ENCODE results near the gene DNPEP.

Gene DNPEP

DNA sequence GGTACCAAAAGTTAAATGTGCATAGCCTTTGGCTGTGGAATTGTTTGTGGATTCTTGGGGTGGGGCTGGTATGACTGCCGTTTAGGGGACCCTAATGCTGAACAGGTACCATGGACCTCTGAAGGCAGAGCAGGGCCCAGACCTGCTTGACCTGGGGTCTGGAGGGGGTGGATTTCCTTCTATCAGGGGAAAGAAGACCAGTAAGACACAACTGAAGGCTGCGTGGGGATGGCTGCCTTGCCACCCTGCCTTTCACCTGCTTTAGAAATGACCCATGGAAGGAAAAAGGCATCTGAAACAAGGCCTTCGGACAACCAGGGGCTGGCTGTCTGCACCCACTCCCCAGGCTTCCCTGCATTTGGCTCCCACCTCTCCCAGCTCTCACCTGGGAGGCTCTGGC, 37.5 kb downstream of the DNPEP start (continued):
- no peak for TF ChIP-seq ZBTB48 (tag by site-specific recombination; IDR thresholded peaks at IDR 0.05)
- no peak for TF ChIP-seq WT1 (tag by site-specific recombination; IDR thresholded peaks at IDR 0.05)
- TF ChIP-seq GFI1B (tag by site-specific recombination; IDR thresholded peaks at IDR 0.05), result no peak
- no peak for TF ChIP-seq ZSCAN4 (tag by site-specific recombination; IDR thresholded peaks at IDR 0.05)
- no peak for TF ChIP-seq RBAK (tag by site-specific recombination; IDR thresholded peaks at IDR 0.05)
- no peak for TF ChIP-seq BCL11B (tag by site-specific recombination; IDR thresholded peaks at IDR 0.05; ENCODE audit: low read depth)

GRCh38 chr2:219344751-219345430, 42.8 kb downstream of the DNPEP start:
- no peak overlapping the region for H3K27ac ChIP-seq (ENCODE audit: extremely low read depth, low read depth, low read length)
- ChIA-PET CTCF (interaction anchor here (0.6 to 1.6 kb wide), 10 partner anchors 33 to 505 kb away, joined by 3 to 5 read pairs (median 4); no protein-coding TSS in a partner anchor), POLR2A (no interaction called here)
- H3K4me1 ChIP-seq (ENCODE audit: control insufficient read depth, insufficient read depth, low read length), result no peaks in the 10 kb centered on the region
- no peaks in the 10 kb centered on the region for H3K36me3 ChIP-seq (ENCODE audit: control insufficient read depth in 2 of 2, insufficient read depth in 1 of 2, low read length in 2 of 2)
- no peak overlapping the region for H3K4me3 ChIP-seq (ENCODE audit: low read depth, low read length)
- no peaks in the 10 kb centered on the region for H3K9me3 ChIP-seq (ENCODE audit: control insufficient read depth, insufficient read depth, low read depth, low read length)
- TF ChIP-seq MYNN (tag by site-specific recombination; IDR thresholded peaks at IDR 0.05; ENCODE audit: borderline replicate concordance), result no peak
- TF ChIP-seq ZNF214 (tag by site-specific recombination; IDR thresholded peaks at IDR 0.05; ENCODE audit: borderline replicate concordance), result no peak
- TF ChIP-seq, protein P1, sequence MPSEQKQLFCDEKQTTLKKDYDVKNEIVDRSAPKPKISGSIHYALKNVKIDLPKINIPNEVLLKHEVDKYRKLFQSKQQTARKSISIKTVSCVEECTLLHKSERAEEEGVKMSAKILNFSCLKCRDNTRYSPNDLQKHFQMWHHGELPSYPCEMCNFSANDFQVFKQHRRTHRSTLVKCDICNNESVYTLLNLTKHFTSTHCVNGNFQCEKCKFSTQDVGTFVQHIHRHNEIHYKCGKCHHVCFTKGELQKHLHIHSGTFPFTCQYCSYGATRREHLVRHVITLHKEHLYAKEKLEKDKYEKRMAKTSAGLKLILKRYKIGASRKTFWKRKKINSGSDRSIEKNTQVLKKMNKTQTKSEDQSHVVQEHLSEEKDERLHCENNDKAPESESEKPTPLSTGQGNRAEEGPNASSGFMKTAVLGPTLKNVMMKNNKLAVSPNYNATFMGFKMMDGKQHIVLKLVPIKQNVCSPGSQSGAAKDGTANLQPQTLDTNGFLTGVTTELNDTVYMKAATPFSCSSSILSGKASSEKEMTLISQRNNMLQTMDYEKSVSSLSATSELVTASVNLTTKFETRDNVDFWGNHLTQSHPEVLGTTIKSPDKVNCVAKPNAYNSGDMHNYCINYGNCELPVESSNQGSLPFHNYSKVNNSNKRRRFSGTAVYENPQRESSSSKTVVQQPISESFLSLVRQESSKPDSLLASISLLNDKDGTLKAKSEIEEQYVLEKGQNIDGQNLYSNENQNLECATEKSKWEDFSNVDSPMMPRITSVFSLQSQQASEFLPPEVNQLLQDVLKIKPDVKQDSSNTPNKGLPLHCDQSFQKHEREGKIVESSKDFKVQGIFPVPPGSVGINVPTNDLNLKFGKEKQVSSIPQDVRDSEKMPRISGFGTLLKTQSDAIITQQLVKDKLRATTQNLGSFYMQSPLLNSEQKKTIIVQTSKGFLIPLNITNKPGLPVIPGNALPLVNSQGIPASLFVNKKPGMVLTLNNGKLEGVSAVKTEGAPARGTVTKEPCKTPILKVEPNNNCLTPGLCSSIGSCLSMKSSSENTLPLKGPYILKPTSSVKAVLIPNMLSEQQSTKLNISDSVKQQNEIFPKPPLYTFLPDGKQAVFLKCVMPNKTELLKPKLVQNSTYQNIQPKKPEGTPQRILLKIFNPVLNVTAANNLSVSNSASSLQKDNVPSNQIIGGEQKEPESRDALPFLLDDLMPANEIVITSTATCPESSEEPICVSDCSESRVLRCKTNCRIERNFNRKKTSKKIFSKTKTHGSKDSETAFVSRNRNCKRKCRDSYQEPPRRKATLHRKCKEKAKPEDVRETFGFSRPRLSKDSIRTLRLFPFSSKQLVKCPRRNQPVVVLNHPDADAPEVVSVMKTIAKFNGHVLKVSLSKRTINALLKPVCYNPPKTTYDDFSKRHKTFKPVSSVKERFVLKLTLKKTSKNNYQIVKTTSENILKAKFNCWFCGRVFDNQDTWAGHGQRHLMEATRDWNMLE (tag by site-specific recombination; conservative IDR thresholded peaks at IDR 0.05; ENCODE audit: low read depth), result no peak
- TF ChIP-seq ZBTB11 (tag by site-specific recombination; conservative IDR thresholded peaks at IDR 0.05; ENCODE audit: low read depth), result no peak
- no peak for TF ChIP-seq PRDM10 (tag by site-specific recombination; IDR thresholded peaks at IDR 0.05)
- peak; percentile 48; the same call in 1 of the 2 replicates for TF ChIP-seq ZBTB17 (tag by site-specific recombination; IDR thresholded peaks at IDR 0.05)
- no peak for TF ChIP-seq EGR2 (tag by site-specific recombination; IDR thresholded peaks at IDR 0.05; ENCODE audit: low read depth)
